Renal cortex interstitium (tissue), 15 donors: ENCODE data around the gene MARCKS. TPM values are rescaled to one million over a fixed set of nuclear protein-coding genes. Genes with fewer than 3 reads are reported as not detected.
A peak's percentile ranks its signal among the peaks of the same experiment; 100 is the strongest.

Experiments used
- DNase-seq, 11 donors: peaks; one replicate each; pipeline ENCODE4 v3.0.0-alpha.2; 2013; ENCODE audit warnings: low read depth in 9 of 11, low spot score in 4 of 11; ENCODE audit errors: extremely low read depth in 1 of 11
- long read RNA-seq, 16 experiments: transcript quantifications; one replicate each; lab custom pipeline, GENCODE V29; 2026
- polyA plus RNA-seq, 3 donors: library from polyadenylated mRNA; unstranded; fragments of 120-200 nt; gene quantifications; one replicate each; pipeline ENCODE4 v1.2.1, GENCODE V29; 2013; ENCODE audit not compliant: insufficient read length in 3 of 3

Gene MARCKS
- polyA plus RNA-seq = 100 to 1,000 TPM; 230 to 301 (median 270) TPM
- long read RNA-seq, donor 1, full-length matches to known transcripts = 163 of 209 reads
- long read RNA-seq, donor 1, partial matches to known transcripts = 41 of 209 reads
- long read RNA-seq, donor 1, other reads (novel, unspliced or antisense) = 5 of 209 reads
- long read RNA-seq, donor 2, full-length matches to known transcripts = 192 of 297 reads
- long read RNA-seq, donor 2, partial matches to known transcripts = 97 of 297 reads
- long read RNA-seq, donor 2, other reads (novel, unspliced or antisense) = 8 of 297 reads
- long read RNA-seq, donor 3, full-length matches to known transcripts = 268 of 1,143 reads
- long read RNA-seq, donor 3, partial matches to known transcripts = 868 of 1,143 reads
- long read RNA-seq, donor 3, other reads (novel, unspliced or antisense) = 7 of 1,143 reads
- long read RNA-seq, donor 4, full-length matches to known transcripts = 104 of 104 reads
- long read RNA-seq, donor 4, partial matches to known transcripts = 0 of 104 reads
- long read RNA-seq, donor 4, other reads (novel, unspliced or antisense) = 0 of 104 reads
- long read RNA-seq, donor 5 = 0 reads
- long read RNA-seq, donor 6, full-length matches to known transcripts = 155 of 155 reads
- long read RNA-seq, donor 6, partial matches to known transcripts = 0 of 155 reads
- long read RNA-seq, donor 6, other reads (novel, unspliced or antisense) = 0 of 155 reads
- long read RNA-seq, donor 7, full-length matches to known transcripts = 167 of 167 reads
- long read RNA-seq, donor 7, partial matches to known transcripts = 0 of 167 reads
- long read RNA-seq, donor 7, other reads (novel, unspliced or antisense) = 0 of 167 reads
- long read RNA-seq, donor 8 = 0 reads
- long read RNA-seq, donor 9, full-length matches to known transcripts = 134 of 134 reads
- long read RNA-seq, donor 9, partial matches to known transcripts = 0 of 134 reads
- long read RNA-seq, donor 9, other reads (novel, unspliced or antisense) = 0 of 134 reads
- long read RNA-seq, donor 10, full-length matches to known transcripts = 141 of 820 reads
- long read RNA-seq, donor 10, partial matches to known transcripts = 672 of 820 reads
- long read RNA-seq, donor 10, other reads (novel, unspliced or antisense) = 7 of 820 reads
- long read RNA-seq, donor 11, full-length matches to known transcripts = 124 of 227 reads
- long read RNA-seq, donor 11, partial matches to known transcripts = 97 of 227 reads
- long read RNA-seq, donor 11, other reads (novel, unspliced or antisense) = 6 of 227 reads
- long read RNA-seq, donor 12, full-length matches to known transcripts = 51 of 87 reads
- long read RNA-seq, donor 12, partial matches to known transcripts = 36 of 87 reads
- long read RNA-seq, donor 12, other reads (novel, unspliced or antisense) = 0 of 87 reads
- long read RNA-seq, donor 13 = 0 reads
- long read RNA-seq, donor 14, full-length matches to known transcripts = 148 of 167 reads
- long read RNA-seq, donor 14, partial matches to known transcripts = 0 of 167 reads
- long read RNA-seq, donor 14, other reads (novel, unspliced or antisense) = 19 of 167 reads
- long read RNA-seq, donor 15, full-length matches to known transcripts = 66 of 66 reads
- long read RNA-seq, donor 15, partial matches to known transcripts = 0 of 66 reads
- long read RNA-seq, donor 15, other reads (novel, unspliced or antisense) = 0 of 66 reads
- long read RNA-seq, donor 16, full-length matches to known transcripts = 347 of 365 reads
- long read RNA-seq, donor 16, partial matches to known transcripts = 0 of 365 reads
- long read RNA-seq, donor 16, other reads (novel, unspliced or antisense) = 18 of 365 reads

GRCh38 chr6:113856625-113857555 is at the start of gene MARCKS:
MARCKS (plus strand) TSS chr6:113857345; CDS start chr6:113857746, 401 bp downstream.
- peak; percentile 87 to 93 (median 91) for DNase-seq

- no peak for DNase-seq
Observed at GRCh38 chr6:113809826-113810225, 47.3 kb upstream of the MARCKS start.

- DNase-seq = no peak
Observed at GRCh38 chr6:113813142-113813541, 44.0 kb upstream of the MARCKS start.

- no peak for DNase-seq
Observed at GRCh38 chr6:113818578-113818977, 38.6 kb upstream of the MARCKS start.

- no peak for DNase-seq
Observed at GRCh38 chr6:113819169-113819830, 37.8 kb upstream of the MARCKS start.

- DNase-seq = no peak
Observed at GRCh38 chr6:113820761-113821160, 36.4 kb upstream of the MARCKS start.

GRCh38 chr6:113821445-113821844 is 35.7 kb upstream of the MARCKS start:
- no peak for DNase-seq

GRCh38 chr6:113823916-113824315 is 33.2 kb upstream of the MARCKS start:
- DNase-seq = no peak

- DNase-seq = peak in 1 of 11 donors; percentile 22
Observed at GRCh38 chr6:113824411-113824810, 32.7 kb upstream of the MARCKS start.

- DNase-seq = no peak
Observed at GRCh38 chr6:113824866-113825265, 32.3 kb upstream of the MARCKS start.

- no peak for DNase-seq
Observed at GRCh38 chr6:113825781-113826180, 31.4 kb upstream of the MARCKS start.

GRCh38 chr6:113828984-113829695 is 28.0 kb upstream of the MARCKS start:
- no peak for DNase-seq

GRCh38 chr6:113829696-113830045 is 27.5 kb upstream of the MARCKS start:
- DNase-seq = no peak

- no peak for DNase-seq
Observed at GRCh38 chr6:113830140-113830539, 27.0 kb upstream of the MARCKS start.

GRCh38 chr6:113833537-113833936 is 23.6 kb upstream of the MARCKS start:
- DNase-seq = no peak

- no peak for DNase-seq
Observed at GRCh38 chr6:113837170-113837569, 20.0 kb upstream of the MARCKS start.
